NCI-H1930 (cell line): ENCODE data around the gene PODXL.
A peak's percentile ranks its signal among the peaks of the same experiment; 100 is the strongest.
"Not testable (repeated sequence)": the region's sequence is repeated elsewhere in the genome, so short reads cannot be mapped to it uniquely, and the experiment has no call there.

Source experiments
- DNase-seq, 2 experiments: peaks; one replicate each; lab custom pipeline; 2025; lab: John Stamatoyannopoulos, UW

Gene PODXL

GRCh38 chr7:131537571-131537978 is 18.9 kb downstream of the PODXL start:
- no peak for DNase-seq

GRCh38 chr7:131536361-131536849 is 20.0 kb downstream of the PODXL start:
- no peak for DNase-seq

- DNase-seq, result no peak
Measured at GRCh38 chr7:131533566-131534561, 22.6 kb downstream of the PODXL start.

- DNase-seq, result no peak
Measured at GRCh38 chr7:131533151-131533559, 23.3 kb downstream of the PODXL start.

GRCh38 chr7:131532570-131533091 is 23.8 kb downstream of the PODXL start:
- no peak for DNase-seq

- no peak for DNase-seq
Measured at GRCh38 chr7:131530137-131530536, 26.3 kb downstream of the PODXL start.

GRCh38 chr7:131529617-131530016 is 26.8 kb downstream of the PODXL start:
- DNase-seq, result no peak

- DNase-seq, result no peak
Measured at GRCh38 chr7:131529179-131529578, 27.2 kb downstream of the PODXL start.

- no peak for DNase-seq
Measured at GRCh38 chr7:131527456-131527855, 29.0 kb downstream of the PODXL start.

- no peak for DNase-seq
Measured at GRCh38 chr7:131525820-131526219, 30.6 kb downstream of the PODXL start.

GRCh38 chr7:131524703-131525102 is 31.7 kb downstream of the PODXL start:
- no peak for DNase-seq

- DNase-seq, result no peak
Measured at GRCh38 chr7:131524115-131524514, 32.3 kb downstream of the PODXL start.

GRCh38 chr7:131522325-131522930 is 34.0 kb downstream of the PODXL start:
- no peak for DNase-seq

- DNase-seq, result no peak
Measured at GRCh38 chr7:131521651-131522163, 34.7 kb downstream of the PODXL start.

GRCh38 chr7:131518626-131519025 is 37.8 kb downstream of the PODXL start:
- no peak for DNase-seq

GRCh38 chr7:131517218-131517923 is 39.1 kb downstream of the PODXL start:
- DNase-seq, result no peak

GRCh38 chr7:131515471-131515870 is 41.0 kb downstream of the PODXL start:
- DNase-seq, result not testable (repeated sequence)

- peak; percentile 65 to 82 for DNase-seq
Measured at GRCh38 chr7:131513245-131514061, 43.0 kb downstream of the PODXL start.

GRCh38 chr7:131511774-131512535 is 44.5 kb downstream of the PODXL start:
- DNase-seq, result no peak

- DNase-seq, result no peak
Measured at GRCh38 chr7:131511071-131511470, 45.4 kb downstream of the PODXL start.
